Coronary artery (tissue), 2 donors: ENCODE measurements around the gene SELENOF.

Source experiments
- DNase-seq: peaks from one replicate; pipeline ENCODE4 v3.0.0-alpha.2; 2017; ENCODE audit warnings: low spot score
- H3K27ac ChIP-seq, 2 donors: fragments of 200-600 bp; sonication (generic); one replicate each; pipeline ENCODE4 v1.5.1; 2016 to 2019
- H3K4me3 ChIP-seq: fragments of 200-600 bp; sonication (generic); 2 replicates; pipeline ENCODE4 v1.5.1; 2016; ENCODE audit warnings: mild to moderate bottlenecking, moderate library complexity
- TF ChIP-seq, protein P1 (sequence below): fragments of 200-600 bp; sonication (generic); IDR thresholded peaks from one replicate; pipeline ENCODE4 v1.5.1; 2019; ENCODE audit warnings: antibody characterized with exemption

Gene SELENOF

GRCh38 chr1:86852289-86852688 lies 61.6 kb downstream of the SELENOF start:
- Histone ChIP-seq H3K27ac (no peak overlapping the region), H3K4me3 (no peak overlapping the region)
- DNase-seq: no peak
- TF ChIP-seq, protein P1, sequence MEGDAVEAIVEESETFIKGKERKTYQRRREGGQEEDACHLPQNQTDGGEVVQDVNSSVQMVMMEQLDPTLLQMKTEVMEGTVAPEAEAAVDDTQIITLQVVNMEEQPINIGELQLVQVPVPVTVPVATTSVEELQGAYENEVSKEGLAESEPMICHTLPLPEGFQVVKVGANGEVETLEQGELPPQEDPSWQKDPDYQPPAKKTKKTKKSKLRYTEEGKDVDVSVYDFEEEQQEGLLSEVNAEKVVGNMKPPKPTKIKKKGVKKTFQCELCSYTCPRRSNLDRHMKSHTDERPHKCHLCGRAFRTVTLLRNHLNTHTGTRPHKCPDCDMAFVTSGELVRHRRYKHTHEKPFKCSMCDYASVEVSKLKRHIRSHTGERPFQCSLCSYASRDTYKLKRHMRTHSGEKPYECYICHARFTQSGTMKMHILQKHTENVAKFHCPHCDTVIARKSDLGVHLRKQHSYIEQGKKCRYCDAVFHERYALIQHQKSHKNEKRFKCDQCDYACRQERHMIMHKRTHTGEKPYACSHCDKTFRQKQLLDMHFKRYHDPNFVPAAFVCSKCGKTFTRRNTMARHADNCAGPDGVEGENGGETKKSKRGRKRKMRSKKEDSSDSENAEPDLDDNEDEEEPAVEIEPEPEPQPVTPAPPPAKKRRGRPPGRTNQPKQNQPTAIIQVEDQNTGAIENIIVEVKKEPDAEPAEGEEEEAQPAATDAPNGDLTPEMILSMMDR: no peak

DNA sequence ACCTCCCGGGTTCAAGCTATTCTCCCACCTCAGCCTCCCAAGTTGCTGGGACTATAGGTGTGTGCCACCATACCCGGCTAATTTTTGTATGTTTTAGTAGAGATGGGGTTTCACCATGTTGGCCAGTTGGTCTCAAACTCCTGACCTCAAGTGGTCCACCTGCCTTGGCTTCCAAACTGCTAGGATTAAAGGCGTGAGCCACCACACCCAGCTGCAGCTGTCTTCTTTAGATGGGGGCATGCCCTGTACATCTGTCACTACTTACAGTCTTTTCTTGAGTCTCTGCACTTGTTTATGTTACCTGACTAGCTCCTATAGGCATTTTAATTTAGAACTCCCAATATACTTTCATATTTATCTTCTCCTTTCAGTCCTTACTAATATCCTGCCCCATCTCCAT lies 64.2 kb downstream of the SELENOF start:
- Histone ChIP-seq H3K4me3 (no peak overlapping the region), H3K27ac (no peak overlapping the region)
- no peak for DNase-seq
- TF ChIP-seq, protein P1: no peak

GRCh38 chr1:86848654-86849053 lies 65.3 kb downstream of the SELENOF start:
- TF ChIP-seq, protein P1: no peak
- DNase-seq: no peak

GRCh38 chr1:86846164-86846647 lies 67.7 kb downstream of the SELENOF start:
- no peak overlapping the region for H3K4me3 ChIP-seq
- DNase-seq: no peak
- H3K27ac ChIP-seq: no peak overlapping the region
- TF ChIP-seq, protein P1: no peak

More at GRCh38 chr1:86848654-86849053, 65.3 kb downstream of the SELENOF start:
- no peak overlapping the region for H3K27ac ChIP-seq
- no peak overlapping the region for H3K4me3 ChIP-seq

DNA sequence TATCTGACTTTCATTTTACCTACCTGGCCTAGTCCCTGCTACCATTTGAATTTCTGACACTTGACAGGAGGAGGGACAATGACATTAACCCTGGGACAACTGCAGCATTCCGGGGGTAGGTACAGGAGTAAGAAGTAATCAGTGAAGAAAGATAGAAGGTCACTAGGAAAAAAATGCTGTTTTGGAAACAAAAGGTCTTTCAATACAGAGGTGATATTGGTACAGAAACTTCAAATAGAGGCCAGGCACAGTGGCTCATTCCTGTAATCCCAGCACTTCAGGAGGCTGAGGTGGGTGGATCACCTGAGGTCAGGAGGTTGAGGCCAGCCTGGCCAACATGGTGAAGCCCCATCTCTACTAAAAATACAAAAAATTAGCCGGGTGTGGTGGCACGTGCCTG lies 68.4 kb downstream of the SELENOF start:
- H3K4me3 ChIP-seq: no peak overlapping the region
- DNase-seq: no peak
- no peak overlapping the region for H3K27ac ChIP-seq
- TF ChIP-seq, protein P1: no peak

GRCh38 chr1:86841116-86841515 lies 72.8 kb downstream of the SELENOF start:
- Histone ChIP-seq H3K27ac (no peak overlapping the region), H3K4me3 (no peak overlapping the region)
- TF ChIP-seq, protein P1: no peak
- no peak for DNase-seq

GRCh38 chr1:86833461-86834215 lies 80.3 kb downstream of the SELENOF start:
- no peak overlapping the region for H3K27ac ChIP-seq
- peak; percentile 72 for DNase-seq
- TF ChIP-seq, protein P1: peak; percentile 54
- no peak overlapping the region for H3K4me3 ChIP-seq
